Endothelial cell (in vitro differentiated cells): ENCODE data around the gene RHBDL1. TPM values are rescaled to one million over a fixed set of nuclear protein-coding genes. Genes with fewer than 3 reads are reported as not detected.
A peak's percentile ranks its signal among the peaks of the same experiment; 100 is the strongest.

Experiments
- DNase-seq: peaks from one replicate; pipeline ENCODE4 v3.0.0; 2021; ENCODE audit warnings: low spot score
- H3K27ac Mint-ChIP-seq: one replicate; pipeline ENCODE4 v1.8.0; 2021; ENCODE audit warnings: mixed read lengths, inconsistent platforms; ENCODE audit not compliant: unreplicated experiment
- H3K27me3 Mint-ChIP-seq: one replicate; pipeline ENCODE4 v1.8.0; 2021; ENCODE audit warnings: mild to moderate bottlenecking, moderate library complexity, mixed read lengths, inconsistent platforms; ENCODE audit not compliant: unreplicated experiment
- H3K36me3 Mint-ChIP-seq: one replicate; pipeline ENCODE4 v1.8.0; 2021; ENCODE audit warnings: mild to moderate bottlenecking, low read depth, mixed read lengths, inconsistent platforms; ENCODE audit not compliant: unreplicated experiment
- H3K4me1 Mint-ChIP-seq: one replicate; pipeline ENCODE4 v1.8.0; 2021; ENCODE audit warnings: mild to moderate bottlenecking, mixed read lengths, inconsistent platforms; ENCODE audit not compliant: unreplicated experiment
- H3K4me3 Mint-ChIP-seq: one replicate; pipeline ENCODE4 v1.8.0; 2021; ENCODE audit warnings: mild to moderate bottlenecking, mixed read lengths, inconsistent platforms; ENCODE audit not compliant: unreplicated experiment
- H3K9me3 Mint-ChIP-seq: one replicate; pipeline ENCODE4 v1.8.0; 2021; ENCODE audit warnings: mixed read lengths, inconsistent platforms; ENCODE audit not compliant: unreplicated experiment
- total RNA-seq: library from RNA; stranded (reverse); fragmentation: NEBNext Ultra II Directional; extraction: Animal tissue kit (Norgen Biotek cat#: 25700); gene quantifications from one replicate; pipeline ENCODE4 v1.2.1, GENCODE V29; 2021; ENCODE audit not compliant: unreplicated experiment
- TF ChIP-seq, protein P1 (sequence below): fragments of 200-600 bp; sonication (generic); IDR thresholded peaks from one replicate; pipeline ENCODE4 v1.5.0; 2021; ENCODE audit warnings: antibody characterized with exemption; ENCODE audit not compliant: unreplicated experiment

The RHBDL1 gene
- total RNA-seq, 1 donor from 2014 or later, result 1.6 TPM

DNA sequence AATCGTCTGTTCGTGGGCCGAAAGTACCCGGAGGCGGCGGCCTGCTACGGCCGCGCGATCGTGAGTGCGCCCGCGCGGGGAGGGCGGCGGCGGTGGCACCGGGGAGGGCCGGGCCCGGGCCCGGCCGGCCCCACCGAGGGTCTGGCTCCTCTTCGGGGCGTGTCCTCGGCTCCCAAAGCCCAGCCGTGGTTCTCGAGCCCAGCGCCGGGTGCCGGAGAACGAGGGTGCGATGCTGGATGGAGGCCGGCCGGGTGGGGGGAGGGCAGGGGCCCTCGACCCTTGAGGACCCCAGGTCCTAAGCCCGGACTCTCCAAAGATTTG, 5.1 kb downstream of the RHBDL1 start:
- peaks cover 5% of the 10 kb centered on the region for H3K36me3 Mint-ChIP-seq
- H3K27me3 Mint-ChIP-seq, result peaks cover 16% of the 10 kb centered on the region
- H3K4me1 Mint-ChIP-seq, result peaks cover 6% of the 10 kb centered on the region
- no peak for DNase-seq
- no peak overlapping the region for H3K27ac Mint-ChIP-seq
- H3K4me3 Mint-ChIP-seq, result peak overlapping the region; percentile 85
- TF ChIP-seq, protein P1, sequence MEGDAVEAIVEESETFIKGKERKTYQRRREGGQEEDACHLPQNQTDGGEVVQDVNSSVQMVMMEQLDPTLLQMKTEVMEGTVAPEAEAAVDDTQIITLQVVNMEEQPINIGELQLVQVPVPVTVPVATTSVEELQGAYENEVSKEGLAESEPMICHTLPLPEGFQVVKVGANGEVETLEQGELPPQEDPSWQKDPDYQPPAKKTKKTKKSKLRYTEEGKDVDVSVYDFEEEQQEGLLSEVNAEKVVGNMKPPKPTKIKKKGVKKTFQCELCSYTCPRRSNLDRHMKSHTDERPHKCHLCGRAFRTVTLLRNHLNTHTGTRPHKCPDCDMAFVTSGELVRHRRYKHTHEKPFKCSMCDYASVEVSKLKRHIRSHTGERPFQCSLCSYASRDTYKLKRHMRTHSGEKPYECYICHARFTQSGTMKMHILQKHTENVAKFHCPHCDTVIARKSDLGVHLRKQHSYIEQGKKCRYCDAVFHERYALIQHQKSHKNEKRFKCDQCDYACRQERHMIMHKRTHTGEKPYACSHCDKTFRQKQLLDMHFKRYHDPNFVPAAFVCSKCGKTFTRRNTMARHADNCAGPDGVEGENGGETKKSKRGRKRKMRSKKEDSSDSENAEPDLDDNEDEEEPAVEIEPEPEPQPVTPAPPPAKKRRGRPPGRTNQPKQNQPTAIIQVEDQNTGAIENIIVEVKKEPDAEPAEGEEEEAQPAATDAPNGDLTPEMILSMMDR, result no peak
- no peaks in the 10 kb centered on the region for H3K9me3 Mint-ChIP-seq

GRCh38 chr16:680967-681745, 5.7 kb downstream of the RHBDL1 start:
- Mint-ChIP-seq H3K4me3 (peak overlapping the region; percentile 85), H3K27me3 (peaks cover 18% of the 10 kb centered on the region), H3K27ac (no peak overlapping the region), H3K36me3 (peaks cover 5% of the 10 kb centered on the region), H3K9me3 (no peaks in the 10 kb centered on the region), H3K4me1 (peaks cover 6% of the 10 kb centered on the region)
- TF ChIP-seq, protein P1, result no peak
- no peak for DNase-seq

DNA sequence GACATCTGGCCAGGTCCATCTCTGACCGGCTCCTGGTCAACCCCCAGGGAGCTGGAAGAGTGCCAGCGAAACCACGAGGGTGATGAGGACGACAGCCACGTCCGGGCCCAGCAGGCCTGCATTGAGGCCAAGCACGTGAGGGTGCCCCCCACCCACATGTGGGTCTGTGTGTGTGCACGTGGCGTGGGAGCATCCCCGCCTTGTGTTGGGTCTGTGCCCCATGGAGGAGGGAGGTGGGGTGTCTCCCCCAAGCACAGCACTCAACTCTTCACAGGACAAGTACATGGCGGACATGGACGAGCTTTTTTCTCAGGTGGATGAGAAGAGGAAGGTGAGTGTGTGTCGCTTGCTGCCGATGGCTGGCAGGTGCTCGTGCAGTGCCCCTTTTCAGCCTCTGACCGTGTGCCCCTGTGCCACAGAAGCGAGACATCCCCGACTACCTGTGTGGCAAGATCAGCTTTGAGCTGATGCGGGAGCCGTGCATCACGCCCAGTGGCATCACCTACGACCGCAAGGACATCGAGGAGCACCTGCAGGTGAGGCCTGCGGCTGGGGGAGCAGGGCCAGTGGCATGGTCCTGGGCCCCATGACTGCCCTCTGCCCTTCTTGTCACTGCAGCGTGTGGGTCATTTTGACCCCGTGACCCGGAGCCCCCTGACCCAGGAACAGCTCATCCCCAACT, 6.4 kb downstream of the RHBDL1 start:
- TF ChIP-seq, protein P1, result no peak
- Mint-ChIP-seq H3K27me3 (peaks cover 15% of the 10 kb centered on the region), H3K36me3 (peaks cover 5% of the 10 kb centered on the region)

DNA sequence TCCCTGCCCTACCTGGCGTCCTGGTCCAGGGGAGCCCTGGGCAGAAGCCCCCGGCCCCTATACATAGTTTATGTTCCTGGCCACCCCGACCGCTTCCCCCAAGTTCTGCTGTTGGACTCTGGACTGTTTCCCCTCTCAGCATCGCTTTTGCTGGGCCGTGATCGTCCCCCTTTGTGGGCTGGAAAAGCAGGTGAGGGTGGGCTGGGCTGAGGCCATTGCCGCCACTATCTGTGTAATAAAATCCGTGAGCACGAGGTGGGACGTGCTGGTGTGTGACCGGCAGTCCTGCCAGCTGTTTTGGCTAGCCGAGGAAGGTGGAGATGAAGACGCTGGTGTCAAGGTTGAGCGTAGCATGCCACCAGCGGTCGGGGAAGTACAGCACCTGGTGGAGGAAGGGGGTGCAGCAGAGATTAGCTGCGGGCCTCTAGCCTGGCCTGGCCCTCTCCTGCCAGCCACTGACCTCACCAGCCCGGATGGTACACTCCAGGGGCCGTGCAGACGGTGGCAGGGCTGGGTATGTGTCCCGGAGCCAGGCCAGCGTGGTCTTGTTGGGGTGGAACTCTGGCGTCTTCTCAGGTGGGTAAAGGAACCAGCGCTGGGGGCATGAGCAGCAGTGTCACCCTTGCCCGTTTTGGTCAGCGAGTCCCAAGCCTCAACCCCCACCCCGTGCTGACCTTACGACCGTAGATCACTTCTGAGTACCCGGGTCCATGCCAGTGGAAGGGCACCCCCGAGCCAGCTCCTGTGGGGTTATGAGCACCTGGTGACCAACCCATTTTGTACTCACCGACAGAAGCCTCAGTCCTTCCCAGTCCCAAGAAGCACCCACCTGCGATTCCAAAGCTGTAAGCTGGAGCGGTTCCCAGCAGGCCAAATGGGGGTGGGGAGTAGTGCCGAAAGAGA, 7.3 kb downstream of the RHBDL1 start:
- Mint-ChIP-seq H3K36me3 (peaks cover 5% of the 10 kb centered on the region), H3K4me3 (peak overlapping the region; percentile 87), H3K9me3 (no peaks in the 10 kb centered on the region), H3K27ac (peak overlapping the region; percentile 80), H3K27me3 (peaks cover 14% of the 10 kb centered on the region), H3K4me1 (peaks cover 6% of the 10 kb centered on the region)
- DNase-seq, result no peak
- TF ChIP-seq, protein P1, result no peak

More for the DNA sequence above, 6.4 kb downstream of the RHBDL1 start:
- H3K27ac Mint-ChIP-seq, result no peak overlapping the region
- H3K9me3 Mint-ChIP-seq, result no peaks in the 10 kb centered on the region
- no peak for DNase-seq
- peaks cover 6% of the 10 kb centered on the region for H3K4me1 Mint-ChIP-seq
- H3K4me3 Mint-ChIP-seq, result peak overlapping the region; percentile 87
